OCI-LY7 (cell line): Measurements from ENCODE around the gene PSMB5.

Experiments
- EZH2phosphoT487 ChIP-seq: fragments of 200-600 bp; sonication (generic); IDR thresholded peaks from 2 replicates; pipeline ENCODE4 v1.6.1; 2018; ENCODE audit warnings: low read depth, borderline replicate concordance, mild to moderate bottlenecking, mixed run types, antibody characterized with exemption, low read length, moderate library complexity, mixed read lengths
- TF ChIP-seq, protein P1 (sequence below): fragments of 200-600 bp; sonication (generic); conservative IDR thresholded peaks from 2 replicates; pipeline ENCODE4 v1.5.1; 2014; ENCODE audit warnings: mild to moderate bottlenecking, antibody characterized with exemption, low read length, moderate library complexity, mixed read lengths

DNA sequence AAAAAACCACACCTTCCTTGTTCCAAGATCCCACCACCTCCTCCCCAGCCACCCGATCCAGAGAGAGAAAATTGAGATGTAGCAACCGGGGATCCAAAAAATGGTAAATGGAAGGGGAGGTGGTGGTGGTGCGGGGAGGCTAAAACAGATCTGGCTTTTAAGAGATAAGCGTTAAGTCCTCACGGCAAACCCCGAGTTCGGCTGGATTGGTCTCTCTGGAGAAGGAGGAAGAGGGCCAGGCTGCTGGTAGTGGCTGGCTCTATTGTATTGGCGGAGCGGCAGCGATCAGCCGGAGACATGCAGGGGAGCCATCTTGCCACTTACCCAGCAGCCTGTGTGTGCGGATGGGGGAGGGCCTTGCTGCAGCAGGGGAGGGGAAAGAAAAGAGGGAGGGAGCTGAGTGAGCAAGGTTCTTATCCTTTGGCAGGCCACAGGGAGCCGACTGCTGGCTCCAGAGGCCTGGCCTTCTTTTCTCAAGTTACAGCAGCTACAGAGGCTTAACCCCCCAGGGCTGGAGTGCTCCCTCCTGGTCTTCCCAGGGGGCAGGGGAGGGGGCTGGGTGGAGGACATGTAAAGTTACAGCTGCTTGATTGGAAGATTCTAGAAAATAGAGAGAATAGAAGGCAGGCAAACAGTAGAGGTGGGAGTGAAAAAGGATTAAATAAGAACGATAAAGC lies 36.7 kb upstream of the PSMB5 start:
- TF ChIP-seq, protein P1, sequence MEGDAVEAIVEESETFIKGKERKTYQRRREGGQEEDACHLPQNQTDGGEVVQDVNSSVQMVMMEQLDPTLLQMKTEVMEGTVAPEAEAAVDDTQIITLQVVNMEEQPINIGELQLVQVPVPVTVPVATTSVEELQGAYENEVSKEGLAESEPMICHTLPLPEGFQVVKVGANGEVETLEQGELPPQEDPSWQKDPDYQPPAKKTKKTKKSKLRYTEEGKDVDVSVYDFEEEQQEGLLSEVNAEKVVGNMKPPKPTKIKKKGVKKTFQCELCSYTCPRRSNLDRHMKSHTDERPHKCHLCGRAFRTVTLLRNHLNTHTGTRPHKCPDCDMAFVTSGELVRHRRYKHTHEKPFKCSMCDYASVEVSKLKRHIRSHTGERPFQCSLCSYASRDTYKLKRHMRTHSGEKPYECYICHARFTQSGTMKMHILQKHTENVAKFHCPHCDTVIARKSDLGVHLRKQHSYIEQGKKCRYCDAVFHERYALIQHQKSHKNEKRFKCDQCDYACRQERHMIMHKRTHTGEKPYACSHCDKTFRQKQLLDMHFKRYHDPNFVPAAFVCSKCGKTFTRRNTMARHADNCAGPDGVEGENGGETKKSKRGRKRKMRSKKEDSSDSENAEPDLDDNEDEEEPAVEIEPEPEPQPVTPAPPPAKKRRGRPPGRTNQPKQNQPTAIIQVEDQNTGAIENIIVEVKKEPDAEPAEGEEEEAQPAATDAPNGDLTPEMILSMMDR, result no peak
- TF ChIP-seq EZH2phosphoT487, result no peak
